ENCODE data around the gene FOXO6.

DNA sequence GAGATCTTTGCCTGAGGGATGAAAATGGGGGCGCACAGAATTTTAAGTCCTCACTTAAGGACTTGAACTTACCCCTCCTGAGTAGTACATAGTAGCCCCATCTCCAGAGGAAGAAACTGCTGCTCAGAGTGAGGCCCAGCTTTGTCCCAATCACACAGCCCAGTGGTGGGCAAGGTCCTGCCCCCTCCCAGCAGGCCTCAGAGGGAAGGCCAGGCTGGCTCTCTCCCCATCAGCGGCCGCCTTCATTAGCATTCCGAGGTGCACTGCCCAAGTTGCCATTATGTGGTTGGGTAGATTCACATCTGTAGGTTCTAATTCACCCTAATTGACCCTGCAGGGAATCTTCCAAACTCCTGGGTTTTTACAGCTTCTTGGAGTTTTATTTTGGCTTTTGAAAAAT, 59.1 kb downstream of the FOXO6 start:
- no peak for TF ChIP-seq CTCF (IDR thresholded peaks at IDR 0.05; ENCODE audit: low read depth, low read length)
- no peak for TF ChIP-seq EZH2phosphoT487 (IDR thresholded peaks at IDR 0.05; ENCODE audit: low read depth)
